Peyer's patch (tissue), 4 donors: ENCODE data around the gene SNX8.

Source experiments
- CTCF ChIP-seq, 6 experiments: fragments of 450-650 bp in 4 of 6; fragments of 200-600 bp in 2 of 6; sonication (generic) in 1 of 6; IDR thresholded peaks; one replicate each; pipeline ENCODE4 v1.5.1; 2017 to 2019; ENCODE audit warnings: antibody characterized with exemption in 6 of 6, mild to moderate bottlenecking in 3 of 6, moderate library complexity in 1 of 6
- POLR2A ChIP-seq, 2 donors: fragments of 450-650 bp; IDR thresholded peaks; one replicate each; pipeline ENCODE4 v1.5.1; 2017; ENCODE audit warnings: antibody characterized with exemption in 2 of 2, mild to moderate bottlenecking in 2 of 2, moderate library complexity in 2 of 2

- TF ChIP-seq CTCF (IDR thresholded peaks at IDR 0.05) (no peak), POLR2A (IDR thresholded peaks at IDR 0.05) (no peak)
Observed at GRCh38 chr7:2357571-2357970, 43.3 kb upstream of the SNX8 start.
